ENCODE measurements around the gene NWD2.

NWD2 gene

GRCh38 chr4:37470245-37470644 is 225.7 kb downstream of the NWD2 start:
- DNase-seq (ENCODE audit: low spot score) = no peak
- ChIA-PET CTCF (no interaction called here), POLR2A (ENCODE audit: low non-redundant PET) (no interaction called here)
- H3K27ac ChIP-seq = no peak overlapping the region
- TF ChIP-seq CTCF (conservative IDR thresholded peaks at IDR 0.05; ENCODE audit: low read depth) = no peak

- POLR2A ChIA-PET (ENCODE audit: low non-redundant PET) = no interaction called here
- CTCF ChIA-PET = no interaction called here
Observed at GRCh38 chr4:37471093-37471492, 226.6 kb downstream of the NWD2 start.

GRCh38 chr4:37471971-37472370 is 227.4 kb downstream of the NWD2 start:
- no peak for TF ChIP-seq CTCF (conservative IDR thresholded peaks at IDR 0.05; ENCODE audit: low read depth)
- no peak for DNase-seq (ENCODE audit: low spot score)
- ChIA-PET POLR2A (ENCODE audit: low non-redundant PET) (no interaction called here), CTCF (no interaction called here)
- H3K27ac ChIP-seq = no peak overlapping the region

More at GRCh38 chr4:37471093-37471492, 226.6 kb downstream of the NWD2 start:
- TF ChIP-seq CTCF (conservative IDR thresholded peaks at IDR 0.05; ENCODE audit: low read depth) = no peak
- H3K27ac ChIP-seq = no peak overlapping the region
- DNase-seq (ENCODE audit: low spot score) = no peak

- POLR2A ChIA-PET (ENCODE audit: low non-redundant PET) = no interaction called here
- no peak overlapping the region for H3K27ac ChIP-seq
- no peak for DNase-seq (ENCODE audit: low spot score)
- CTCF ChIA-PET = no interaction called here
- no peak for TF ChIP-seq CTCF (conservative IDR thresholded peaks at IDR 0.05; ENCODE audit: low read depth)
Observed at GRCh38 chr4:37473807-37474206, 229.3 kb downstream of the NWD2 start.

GRCh38 chr4:37475087-37475486 is 230.5 kb downstream of the NWD2 start:
- ChIA-PET CTCF (interaction anchor here (0.5 kb wide), 1 partner anchor 189 kb away, joined by 3 read pairs; no protein-coding TSS in a partner anchor), POLR2A (ENCODE audit: low non-redundant PET) (no interaction called here)
- TF ChIP-seq CTCF (conservative IDR thresholded peaks at IDR 0.05; ENCODE audit: low read depth) = no peak

GRCh38 chr4:37475776-37476175 is 231.2 kb downstream of the NWD2 start:
- POLR2A ChIA-PET (ENCODE audit: low non-redundant PET) = no interaction called here
- H3K27ac ChIP-seq = no peak overlapping the region
- no peak for DNase-seq (ENCODE audit: low spot score)
- CTCF ChIA-PET = no interaction called here
- no peak for TF ChIP-seq CTCF (conservative IDR thresholded peaks at IDR 0.05; ENCODE audit: low read depth)

More at GRCh38 chr4:37475087-37475486, 230.5 kb downstream of the NWD2 start:
- no peak overlapping the region for H3K27ac ChIP-seq
- no peak for DNase-seq (ENCODE audit: low spot score)

- ChIA-PET CTCF (no interaction called here), POLR2A (ENCODE audit: low non-redundant PET) (no interaction called here)
- TF ChIP-seq CTCF (conservative IDR thresholded peaks at IDR 0.05; ENCODE audit: low read depth) = no peak
Observed at GRCh38 chr4:37476256-37476655, 231.7 kb downstream of the NWD2 start.

More at GRCh38 chr4:37476256-37476655, 231.7 kb downstream of the NWD2 start:
- no peak for DNase-seq (ENCODE audit: low spot score)
- no peak overlapping the region for H3K27ac ChIP-seq
